Activated gamma-delta T cell (primary cell): ENCODE data around the gene TGFBRAP1.

Experiments
- DNase-seq: peaks from one replicate; lab custom pipeline; 2025; lab: John Stamatoyannopoulos, UW

Gene TGFBRAP1

GRCh38 chr2:105317937-105318336, 11.6 kb downstream of the TGFBRAP1 start:
- DNase-seq: no peak

- DNase-seq: no peak
Observed at GRCh38 chr2:105315314-105315713, 14.2 kb downstream of the TGFBRAP1 start.

- no peak for DNase-seq
Observed at GRCh38 chr2:105313877-105314276, 15.7 kb downstream of the TGFBRAP1 start.

GRCh38 chr2:105309147-105309545, 20.4 kb downstream of the TGFBRAP1 start:
- DNase-seq: no peak

- DNase-seq: no peak
Observed at GRCh38 chr2:105308382-105309146, 21.0 kb downstream of the TGFBRAP1 start.

- no peak for DNase-seq
Observed at GRCh38 chr2:105307962-105308361, 21.6 kb downstream of the TGFBRAP1 start.

GRCh38 chr2:105307550-105307949, 22.0 kb downstream of the TGFBRAP1 start:
- DNase-seq: no peak

GRCh38 chr2:105307146-105307545, 22.4 kb downstream of the TGFBRAP1 start:
- no peak for DNase-seq

- no peak for DNase-seq
Observed at GRCh38 chr2:105301646-105302045, 27.9 kb downstream of the TGFBRAP1 start.

GRCh38 chr2:105299290-105299689, 30.2 kb downstream of the TGFBRAP1 start:
- DNase-seq: no peak

GRCh38 chr2:105298017-105298416, 31.5 kb downstream of the TGFBRAP1 start:
- DNase-seq: no peak

- no peak for DNase-seq
Observed at GRCh38 chr2:105297216-105297615, 32.3 kb downstream of the TGFBRAP1 start.

- no peak for DNase-seq
Observed at GRCh38 chr2:105296017-105296611, 33.4 kb downstream of the TGFBRAP1 start.

GRCh38 chr2:105294844-105295481, 34.6 kb downstream of the TGFBRAP1 start:
- no peak for DNase-seq

- no peak for DNase-seq
Observed at GRCh38 chr2:105294046-105294445, 35.5 kb downstream of the TGFBRAP1 start.

- no peak for DNase-seq
Observed at GRCh38 chr2:105291981-105292380, 37.6 kb downstream of the TGFBRAP1 start.

GRCh38 chr2:105290981-105291660, 38.4 kb downstream of the TGFBRAP1 start:
- DNase-seq: no peak

GRCh38 chr2:105288133-105288532, 41.4 kb downstream of the TGFBRAP1 start:
- no peak for DNase-seq

GRCh38 chr2:105287692-105288091, 41.8 kb downstream of the TGFBRAP1 start:
- DNase-seq: no peak

GRCh38 chr2:105283532-105283931, 46.0 kb downstream of the TGFBRAP1 start:
- no peak for DNase-seq

GRCh38 chr2:105280281-105280680, 49.3 kb downstream of the TGFBRAP1 start:
- no peak for DNase-seq

GRCh38 chr2:105279126-105279525, 50.4 kb downstream of the TGFBRAP1 start:
- no peak for DNase-seq

GRCh38 chr2:105278654-105279053, 50.9 kb downstream of the TGFBRAP1 start:
- no peak for DNase-seq
